Heart left ventricle (tissue), 13 donors: ENCODE measurements around the gene STRBP.

Source experiments
- POLR2A ChIP-seq, 2 donors: fragments of 450-650 bp; IDR thresholded peaks; one replicate each; pipeline ENCODE4 v1.6.1; 2017; ENCODE audit warnings: antibody characterized with exemption in 2 of 2, mild to moderate bottlenecking in 2 of 2, moderate library complexity in 2 of 2
- TF ChIP-seq, protein P1 (sequence below), 12 donors: fragments of 200-600 bp; sonication (generic) in 4 of 12; IDR thresholded peaks; one replicate each; pipeline versions ENCODE4 v1.5.0 to v1.8.0; 2018 to 2022; ENCODE audit warnings: antibody characterized with exemption in 12 of 12, mild to moderate bottlenecking in 5 of 12
- donor health status: ischemic (EF 13 %, LVEDD 7.1; RV severe dilation, severe dysfunction).
- donor health status: DM: no; HTN: yes; CAD: no.
- donor health status: DM: no; HTN: no; CAD: no.
- donor health status: ischemic (EF 25% LVEDD 6.9; RV normal size, moderate dysfunction).
- donor health status: ischemic (EF 25% LVEDD 5.7; RV mildly dilated, moderate dysfunction).
- donor health status: ischemic (EF 35%, LVEDD 5.7; RV mildly dilated, moderate dysfunction).
- donor health status: nonischemic (EF 11% LVEDD 7.7; RV severe dilation, severe dysfunction).
- donor health status: DM: yes; HTN: yes; CAD: no.
- donor health status: PGD.
- donor health status: ischemic (EF 29% LVEDD 5.4; RV normal size, mild dysfunction).
- donor health status: nonischemic (EF 23%, LVEDD 6.1; RV moderate dilation, normal function).

DNA sequence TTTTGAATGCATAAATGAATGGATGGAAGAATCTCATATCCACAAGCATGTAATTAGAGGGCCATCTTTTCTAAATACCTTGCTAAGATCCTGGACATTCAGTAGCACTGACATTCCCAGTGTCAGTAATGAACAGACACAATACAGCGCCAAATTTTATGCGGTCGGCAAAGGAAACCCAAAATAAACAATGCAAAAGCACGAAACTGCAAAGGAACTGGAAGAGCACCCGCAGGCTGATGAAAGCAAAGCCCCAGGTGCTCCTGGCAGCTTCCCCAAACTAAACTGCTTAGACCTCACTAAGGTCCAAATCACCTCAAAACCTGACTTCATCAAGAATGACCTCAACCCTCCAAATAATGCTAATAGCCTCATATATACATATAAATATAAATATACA lies 133.0 kb downstream of the STRBP start:
- TF ChIP-seq POLR2A (IDR thresholded peaks at IDR 0.05): no peak
- TF ChIP-seq, protein P1, sequence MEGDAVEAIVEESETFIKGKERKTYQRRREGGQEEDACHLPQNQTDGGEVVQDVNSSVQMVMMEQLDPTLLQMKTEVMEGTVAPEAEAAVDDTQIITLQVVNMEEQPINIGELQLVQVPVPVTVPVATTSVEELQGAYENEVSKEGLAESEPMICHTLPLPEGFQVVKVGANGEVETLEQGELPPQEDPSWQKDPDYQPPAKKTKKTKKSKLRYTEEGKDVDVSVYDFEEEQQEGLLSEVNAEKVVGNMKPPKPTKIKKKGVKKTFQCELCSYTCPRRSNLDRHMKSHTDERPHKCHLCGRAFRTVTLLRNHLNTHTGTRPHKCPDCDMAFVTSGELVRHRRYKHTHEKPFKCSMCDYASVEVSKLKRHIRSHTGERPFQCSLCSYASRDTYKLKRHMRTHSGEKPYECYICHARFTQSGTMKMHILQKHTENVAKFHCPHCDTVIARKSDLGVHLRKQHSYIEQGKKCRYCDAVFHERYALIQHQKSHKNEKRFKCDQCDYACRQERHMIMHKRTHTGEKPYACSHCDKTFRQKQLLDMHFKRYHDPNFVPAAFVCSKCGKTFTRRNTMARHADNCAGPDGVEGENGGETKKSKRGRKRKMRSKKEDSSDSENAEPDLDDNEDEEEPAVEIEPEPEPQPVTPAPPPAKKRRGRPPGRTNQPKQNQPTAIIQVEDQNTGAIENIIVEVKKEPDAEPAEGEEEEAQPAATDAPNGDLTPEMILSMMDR (IDR thresholded peaks at IDR 0.05): no peak
